SK-N-MC (cell line): ENCODE measurements around the gene PIK3C2G.
"Not testable (repeated sequence)": the region's sequence is repeated elsewhere in the genome, so short reads cannot be mapped to it uniquely, and the experiment has no call there.

ENCODE experiments used
- DNase-seq: peaks from one replicate; pipeline ENCODE4 v3.0.0-alpha.2; 2011; ENCODE audit warnings: low read depth, low spot score
- H3K27ac ChIP-seq: fragments of 200-600 bp; sonication (generic); 2 replicates; pipeline ENCODE4 v1.5.1; 2016; ENCODE audit warnings: mixed run types
- H3K36me3 ChIP-seq: fragments of 200-600 bp; sonication (generic); 2 replicates; pipeline ENCODE4 v1.6.1; 2017; ENCODE audit warnings: antibody characterized with exemption, low read length, mixed read lengths; ENCODE audit not compliant: insufficient read depth
- H3K4me3 ChIP-seq: fragments of 200-600 bp; sonication (generic); 2 replicates; pipeline ENCODE4 v1.5.1; 2016
- H3K9ac ChIP-seq: fragments of 200-600 bp; sonication (generic); 2 replicates; pipeline ENCODE4 v1.8.0; 2017; ENCODE audit warnings: mixed run types, mixed read lengths; ENCODE audit not compliant: insufficient read length
- H3K9me3 ChIP-seq: fragments of 200-600 bp; sonication (generic); 2 replicates; pipeline ENCODE4 v1.6.1; 2017; ENCODE audit warnings: low read depth, mild to moderate bottlenecking, antibody characterized with exemption, low read length, moderate library complexity, mixed read lengths
- EZH2 ChIP-seq: fragments of 200-600 bp; sonication (generic); IDR thresholded peaks from one replicate; pipeline ENCODE4 v1.6.1; 2017; ENCODE audit warnings: antibody characterized with exemption
- FOXP2 ChIP-seq: optimal IDR thresholded peaks from 2 replicates; pipeline ENCODE3; 2011; ENCODE audit warnings: mild to moderate bottlenecking, moderate library complexity; ENCODE audit not compliant: insufficient read depth; ENCODE audit errors: extremely low read length, control extremely low read depth
- POLR2AphosphoS5 ChIP-seq: IDR thresholded peaks from 2 replicates; pipeline ENCODE4 v1.6.1; 2012; ENCODE audit warnings: mild to moderate bottlenecking, low read depth, low read length, borderline replicate concordance

The PIK3C2G gene

GRCh38 chr12:18658179-18658578, 396.9 kb downstream of the PIK3C2G start:
- no peak for DNase-seq
- H3K36me3 ChIP-seq = no peaks in the 10 kb centered on the region
- no peak for TF ChIP-seq FOXP2
- TF ChIP-seq POLR2AphosphoS5 = no peak
- TF ChIP-seq EZH2 = no peak
- no peak overlapping the region for H3K4me3 ChIP-seq
- H3K9me3 ChIP-seq = no peaks in the 10 kb centered on the region
- H3K9ac ChIP-seq = no peak overlapping the region
- H3K27ac ChIP-seq = no peak overlapping the region

- Histone ChIP-seq H3K4me3 (no peak overlapping the region), H3K27ac (no peak overlapping the region), H3K9me3 (no peaks in the 10 kb centered on the region), H3K9ac (no peak overlapping the region), H3K36me3 (no peaks in the 10 kb centered on the region)
- TF ChIP-seq POLR2AphosphoS5 (no peak), EZH2 (no peak), FOXP2 (no peak)
- DNase-seq = no peak
Measured at GRCh38 chr12:18658829-18659228, 397.5 kb downstream of the PIK3C2G start.

DNA sequence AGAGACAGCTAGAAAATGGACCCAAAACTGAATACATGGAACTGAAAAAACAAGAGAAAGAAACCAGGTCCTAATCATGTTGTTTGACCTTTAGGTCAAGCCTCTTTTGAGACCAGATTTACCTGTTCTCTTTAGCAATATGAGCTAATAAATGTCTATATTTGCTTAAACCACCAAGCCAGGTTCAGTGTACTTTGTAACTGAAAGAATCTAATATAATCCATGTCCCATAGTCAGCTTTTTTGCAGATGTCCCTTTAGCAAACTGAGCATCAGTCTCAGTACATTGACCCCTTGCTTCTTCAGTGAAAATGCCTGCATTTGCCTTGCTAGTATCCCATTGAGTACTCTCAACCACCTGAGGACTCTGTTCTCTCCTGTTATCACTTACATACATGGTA, 414.8 kb downstream of the PIK3C2G start:
- TF ChIP-seq FOXP2 = no peak
- no peak for TF ChIP-seq EZH2
- no peak for TF ChIP-seq POLR2AphosphoS5
- Histone ChIP-seq H3K4me3 (no peak overlapping the region), H3K9me3 (no peaks in the 10 kb centered on the region), H3K9ac (no peak overlapping the region), H3K36me3 (no peaks in the 10 kb centered on the region), H3K27ac (no peak overlapping the region)
- no peak for DNase-seq

DNA sequence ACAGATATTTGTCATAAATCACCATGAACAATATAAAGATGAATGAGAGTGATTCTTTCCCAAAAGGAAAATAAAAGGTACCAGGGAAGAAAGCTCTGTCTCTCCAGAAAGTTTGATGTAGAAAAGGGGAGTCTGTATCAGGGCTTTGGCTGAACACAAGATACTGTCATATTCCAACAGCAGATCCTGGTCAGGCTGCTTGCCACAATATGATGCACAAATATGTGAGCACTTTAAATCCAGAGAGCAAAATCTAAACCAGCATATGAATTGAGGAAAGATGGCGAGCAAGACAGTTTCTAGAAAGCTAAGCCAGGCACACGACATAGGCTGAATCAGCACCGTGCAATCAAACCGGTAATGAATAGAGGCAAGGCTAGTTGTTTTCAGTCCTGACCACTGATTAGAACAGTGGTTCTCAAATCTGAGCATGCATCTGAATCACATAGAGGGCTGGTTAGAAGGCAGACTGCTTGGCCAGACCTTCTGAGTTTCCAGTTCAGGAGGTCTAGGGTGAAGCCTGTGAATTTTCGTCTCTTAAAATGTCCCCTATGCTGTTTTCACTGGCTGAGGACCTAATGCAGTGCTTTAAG, 415.8 kb downstream of the PIK3C2G start:
- TF ChIP-seq FOXP2 (no peak), EZH2 (no peak), POLR2AphosphoS5 (no peak)
- Histone ChIP-seq H3K36me3 (no peaks in the 10 kb centered on the region), H3K9ac (no peak overlapping the region), H3K9me3 (no peaks in the 10 kb centered on the region), H3K4me3 (no peak overlapping the region), H3K27ac (no peak overlapping the region)
- no peak for DNase-seq

GRCh38 chr12:18681818-18682217, 420.5 kb downstream of the PIK3C2G start:
- H3K9me3 ChIP-seq = no peaks in the 10 kb centered on the region
- no peak for DNase-seq
- no peak for TF ChIP-seq POLR2AphosphoS5
- TF ChIP-seq FOXP2 = no peak
- TF ChIP-seq EZH2 = no peak

DNA sequence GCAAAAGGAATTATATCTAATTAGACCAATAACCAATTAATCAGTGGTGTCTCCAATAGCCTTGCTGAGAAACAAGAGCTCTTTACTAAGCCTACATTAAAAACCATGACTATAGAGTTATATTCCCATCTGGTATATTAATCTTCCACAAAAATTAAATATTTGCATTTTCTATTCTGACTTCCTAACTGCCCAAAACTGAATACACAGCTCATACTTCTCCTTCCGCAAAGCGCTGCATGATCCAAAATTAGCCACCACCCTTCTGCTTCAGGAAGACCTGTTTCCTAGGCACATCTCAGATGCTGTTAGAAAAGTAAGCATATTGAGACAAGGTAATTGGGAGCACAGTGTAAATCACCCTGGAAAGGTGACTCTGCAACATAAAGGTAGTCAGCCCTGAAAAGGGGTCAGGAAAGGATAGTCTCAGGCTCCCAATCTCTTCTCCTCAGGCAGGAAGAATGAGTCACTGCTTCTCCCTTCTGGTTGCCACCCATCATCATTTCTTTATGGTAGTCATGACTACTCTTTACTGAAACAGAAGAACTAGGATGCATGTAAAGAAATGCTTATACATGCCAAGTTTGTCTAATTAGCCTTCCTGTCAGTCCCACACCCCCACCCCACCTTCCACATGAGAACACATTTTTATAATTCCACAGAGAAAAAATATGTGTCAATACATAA, 422.2 kb downstream of the PIK3C2G start:
- no peak overlapping the region for H3K4me3 ChIP-seq
- no peak overlapping the region for H3K27ac ChIP-seq
- H3K36me3 ChIP-seq = no peaks in the 10 kb centered on the region
- no peak for DNase-seq
- H3K9me3 ChIP-seq = no peaks in the 10 kb centered on the region
- TF ChIP-seq EZH2 = no peak
- no peak for TF ChIP-seq FOXP2
- no peak for TF ChIP-seq POLR2AphosphoS5
- no peak overlapping the region for H3K9ac ChIP-seq

More at GRCh38 chr12:18681818-18682217, 420.5 kb downstream of the PIK3C2G start:
- Histone ChIP-seq H3K27ac (no peak overlapping the region), H3K36me3 (no peaks in the 10 kb centered on the region), H3K4me3 (no peak overlapping the region), H3K9ac (no peak overlapping the region)

- no peak for TF ChIP-seq POLR2AphosphoS5
- TF ChIP-seq EZH2 = no peak
- TF ChIP-seq FOXP2 = no peak
- H3K9me3 ChIP-seq = no peaks in the 10 kb centered on the region
- H3K27ac ChIP-seq = no peak overlapping the region
- no peak for DNase-seq
- H3K36me3 ChIP-seq = no peaks in the 10 kb centered on the region
- no peak overlapping the region for H3K4me3 ChIP-seq
- H3K9ac ChIP-seq = no peak overlapping the region
Measured at GRCh38 chr12:18684430-18684829, 423.1 kb downstream of the PIK3C2G start.

DNA sequence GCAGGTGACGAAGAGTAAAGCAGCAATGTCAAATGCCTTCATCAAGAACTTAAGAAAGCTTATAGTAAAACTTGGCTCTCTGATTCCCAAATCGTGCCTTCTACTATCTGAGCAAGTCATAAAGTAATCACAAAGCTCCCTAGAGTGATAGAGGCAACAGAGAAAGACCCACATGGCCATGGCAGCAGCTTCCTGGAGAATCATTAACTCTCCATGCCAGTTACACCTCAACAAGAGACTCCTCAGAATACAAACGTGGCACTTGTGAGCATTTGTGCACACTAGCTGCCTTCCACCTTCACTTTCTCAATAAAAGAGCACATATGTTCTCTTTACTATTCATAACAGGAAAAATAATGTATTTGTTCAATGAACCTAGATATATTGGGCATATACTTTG, 428.5 kb downstream of the PIK3C2G start:
- TF ChIP-seq FOXP2 = no peak
- TF ChIP-seq EZH2 = no peak
- TF ChIP-seq POLR2AphosphoS5 = no peak
- Histone ChIP-seq H3K36me3 (no peaks in the 10 kb centered on the region), H3K4me3 (no peak overlapping the region), H3K27ac (no peak overlapping the region), H3K9me3 (no peaks in the 10 kb centered on the region), H3K9ac (no peak overlapping the region)
- DNase-seq = no peak

- Histone ChIP-seq H3K9me3 (no peaks in the 10 kb centered on the region), H3K27ac (no peak overlapping the region), H3K9ac (no peak overlapping the region), H3K4me3 (no peak overlapping the region), H3K36me3 (no peaks in the 10 kb centered on the region)
- no peak for DNase-seq
- no peak for TF ChIP-seq EZH2
- no peak for TF ChIP-seq POLR2AphosphoS5
- TF ChIP-seq FOXP2 = no peak
Measured at GRCh38 chr12:18690653-18691052, 429.3 kb downstream of the PIK3C2G start.

DNA sequence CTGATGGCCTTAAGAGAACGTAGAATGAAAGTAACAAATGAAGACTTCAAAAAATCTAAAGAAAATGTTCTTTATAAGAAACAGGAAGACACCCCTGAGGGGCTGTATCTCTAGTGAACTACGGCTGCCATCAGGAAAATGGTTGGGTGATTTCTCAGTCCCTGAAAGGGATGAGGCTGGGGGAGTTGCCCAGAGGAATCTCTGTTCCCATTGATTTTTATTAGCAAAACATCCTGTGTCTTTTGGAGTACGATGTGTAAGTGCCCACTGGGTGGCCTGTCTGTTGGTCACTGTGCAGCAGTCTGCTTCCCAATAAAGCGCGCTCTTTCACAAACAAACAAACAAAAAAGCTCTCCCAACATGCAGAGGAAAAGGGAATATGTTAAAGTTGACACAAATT, 432.7 kb downstream of the PIK3C2G start:
- not testable (repeated sequence) for H3K9ac ChIP-seq, H3K4me3 ChIP-seq, H3K36me3 ChIP-seq, H3K27ac ChIP-seq, DNase-seq, H3K9me3 ChIP-seq
